GM19043 (cell line): Measurements from ENCODE around the gene EPHA3.

Source experiments
- ATAC-seq: cut with Tn5 transposase; IDR thresholded peaks from one replicate; pipeline ENCODE4 v1.9.1; 2021; ENCODE audit warnings: low read depth; ENCODE audit not compliant: unreplicated experiment

Gene EPHA3

DNA sequence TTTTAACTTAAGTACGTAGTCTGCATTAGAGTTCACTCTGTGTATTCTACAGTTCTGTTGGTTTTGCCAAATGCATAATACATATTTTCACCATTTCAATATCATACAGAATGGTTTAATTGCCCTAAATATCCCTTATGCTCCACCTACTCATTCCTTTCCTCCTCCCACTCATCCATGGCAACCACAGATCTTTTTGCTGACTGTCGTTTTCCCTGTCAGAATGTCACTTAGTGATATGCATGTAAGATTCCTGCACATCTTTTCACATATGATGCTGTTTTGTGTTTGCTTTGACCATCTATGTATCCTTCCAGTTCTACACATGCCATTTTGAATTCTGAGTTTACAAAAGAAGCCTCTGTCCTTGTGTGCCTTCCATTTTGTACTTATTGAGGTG is 36.7 kb downstream of the EPHA3 start:
- ATAC-seq, result no peak

- no peak for ATAC-seq
These were observed 38.6 kb downstream of the EPHA3 start for GRCh38 chr3:89145995-89146394.

- ATAC-seq, result no peak
These were observed 47.0 kb downstream of the EPHA3 start for GRCh38 chr3:89154416-89154815.

GRCh38 chr3:89155811-89156210 is 48.4 kb downstream of the EPHA3 start:
- ATAC-seq, result no peak

DNA sequence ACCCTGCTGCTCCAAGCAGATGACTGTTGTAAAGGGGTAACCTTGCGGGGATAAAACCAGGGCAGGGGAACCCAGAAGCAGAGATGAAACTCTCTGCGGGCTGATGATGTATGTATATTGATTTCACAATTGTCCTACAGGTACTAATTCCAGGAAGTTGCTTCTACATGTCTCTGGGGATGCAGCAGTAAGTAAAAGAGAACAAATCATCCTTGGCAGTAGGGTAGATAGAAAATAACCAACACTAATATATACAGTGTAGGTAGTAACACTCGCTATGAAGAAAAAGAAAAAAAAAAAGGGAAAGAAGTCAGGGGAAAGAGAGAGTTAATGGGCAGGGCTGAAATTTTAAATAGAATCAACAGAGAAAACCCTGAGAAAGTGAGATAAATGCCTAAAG is 50.2 kb downstream of the EPHA3 start:
- ATAC-seq, result no peak

- no peak for ATAC-seq
These were observed 52.2 kb downstream of the EPHA3 start for GRCh38 chr3:89159605-89160004.

- no peak for ATAC-seq
These were observed 57.4 kb downstream of the EPHA3 start for GRCh38 chr3:89164774-89165173.

GRCh38 chr3:89165636-89166263 is 58.3 kb downstream of the EPHA3 start:
- no peak for ATAC-seq

DNA sequence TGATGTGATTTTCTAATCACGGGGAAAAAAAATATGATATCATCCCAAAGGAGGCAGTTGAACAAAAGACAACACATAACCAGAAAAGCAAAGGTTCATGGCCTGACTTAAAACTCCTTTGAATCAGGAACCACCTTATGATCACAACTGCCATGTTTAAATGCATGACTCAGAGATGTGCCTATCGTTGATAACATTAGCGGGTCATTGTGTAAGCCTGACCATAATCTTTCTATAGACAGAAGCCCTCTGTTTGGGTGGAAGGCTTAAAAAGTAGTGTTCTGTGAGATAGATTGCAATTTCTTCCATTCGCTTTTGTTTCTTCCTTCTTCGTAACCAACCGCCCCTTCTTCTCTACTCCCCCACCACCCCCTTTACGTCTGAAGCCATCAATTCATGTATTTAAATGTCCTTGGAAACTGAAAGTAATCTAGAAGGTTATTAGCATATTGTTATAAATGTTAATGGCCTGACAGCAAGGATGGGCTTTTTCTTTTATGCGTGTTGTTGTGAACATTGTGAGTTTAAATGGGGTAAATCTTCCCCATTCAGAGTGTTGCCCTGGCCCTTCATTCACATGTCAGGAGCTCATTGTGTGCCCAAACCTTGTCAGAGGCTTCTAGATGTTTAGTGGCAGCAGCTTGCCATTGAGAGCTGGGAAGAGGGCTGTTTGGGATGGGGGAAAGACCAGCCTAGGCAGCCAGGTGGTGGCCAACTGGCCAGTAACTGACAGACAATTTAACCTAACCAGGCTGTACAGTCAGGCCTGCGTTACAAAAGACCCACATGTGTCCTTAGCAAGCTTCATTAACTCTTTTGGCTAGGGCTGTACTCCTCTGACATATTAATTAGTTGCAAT is 64.5 kb downstream of the EPHA3 start:
- no peak for ATAC-seq

DNA sequence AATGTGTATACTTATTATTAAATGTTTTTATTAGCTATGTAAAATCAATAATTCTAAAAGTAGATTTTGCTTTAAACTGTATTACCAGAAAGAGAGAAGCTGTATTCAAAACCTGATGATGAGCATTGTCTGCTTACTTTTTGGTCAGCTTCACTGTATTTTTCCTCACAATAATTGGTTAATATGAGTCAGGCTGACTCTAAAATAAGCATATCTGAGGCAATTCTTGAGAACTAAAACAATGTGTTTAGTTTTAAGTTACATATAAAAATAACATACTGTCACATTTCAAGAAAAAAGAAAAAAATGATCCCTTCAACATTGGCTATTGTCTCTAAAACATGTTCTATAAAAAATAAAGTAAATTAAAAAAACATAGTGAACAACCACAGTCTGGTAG is 66.1 kb downstream of the EPHA3 start:
- ATAC-seq, result no peak

DNA sequence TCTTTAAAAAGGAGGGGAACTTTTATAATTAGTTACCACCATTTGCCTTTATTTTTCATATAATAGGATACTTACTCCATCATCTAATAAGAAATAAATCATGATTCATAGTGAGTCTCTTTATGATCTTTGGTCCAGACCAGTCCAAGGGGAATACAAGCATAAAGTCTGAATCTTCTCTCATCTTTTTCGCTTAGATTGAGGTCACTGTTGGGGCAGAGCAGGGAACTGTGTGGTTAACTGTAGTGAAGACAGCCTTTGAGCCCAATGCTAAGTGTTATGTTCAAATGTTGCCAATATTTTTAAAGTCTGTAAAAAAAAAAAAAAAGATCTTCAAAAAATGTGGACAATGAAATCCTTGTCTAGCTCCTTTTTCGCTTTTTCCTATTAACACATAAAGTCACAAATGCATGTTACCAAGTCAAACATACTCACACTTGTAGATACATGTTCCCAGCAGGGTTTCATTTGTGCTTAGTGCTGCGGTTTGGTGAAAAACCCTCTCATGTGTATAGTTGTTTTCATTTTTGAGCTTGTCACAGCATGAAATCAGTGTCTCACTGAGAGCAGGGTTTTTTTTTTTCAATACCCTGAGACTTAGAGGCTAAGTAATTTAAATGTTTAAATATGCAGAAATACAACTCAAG is 72.1 kb downstream of the EPHA3 start:
- ATAC-seq, result no peak

DNA sequence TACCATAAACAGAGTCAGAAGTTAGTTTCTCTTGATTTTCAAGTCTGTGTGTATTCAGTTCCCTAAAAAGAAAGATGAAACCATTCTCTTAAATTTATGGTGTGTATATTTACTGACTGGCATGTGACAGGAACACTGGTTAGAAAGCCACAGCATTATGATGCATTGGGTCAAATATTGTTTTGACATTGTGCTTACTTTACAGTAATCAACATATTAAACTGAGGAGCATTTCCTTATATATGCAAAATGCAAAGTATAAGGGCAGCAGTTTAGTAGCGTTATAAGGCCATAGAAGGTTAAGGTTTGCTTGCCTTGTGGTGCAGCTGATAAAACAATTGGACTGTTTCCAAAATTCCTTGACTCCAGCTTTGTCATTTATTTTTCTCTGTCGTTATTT is 72.9 kb downstream of the EPHA3 start:
- ATAC-seq, result no peak

- no peak for ATAC-seq
These were observed 74.6 kb downstream of the EPHA3 start for GRCh38 chr3:89182056-89182455.

DNA sequence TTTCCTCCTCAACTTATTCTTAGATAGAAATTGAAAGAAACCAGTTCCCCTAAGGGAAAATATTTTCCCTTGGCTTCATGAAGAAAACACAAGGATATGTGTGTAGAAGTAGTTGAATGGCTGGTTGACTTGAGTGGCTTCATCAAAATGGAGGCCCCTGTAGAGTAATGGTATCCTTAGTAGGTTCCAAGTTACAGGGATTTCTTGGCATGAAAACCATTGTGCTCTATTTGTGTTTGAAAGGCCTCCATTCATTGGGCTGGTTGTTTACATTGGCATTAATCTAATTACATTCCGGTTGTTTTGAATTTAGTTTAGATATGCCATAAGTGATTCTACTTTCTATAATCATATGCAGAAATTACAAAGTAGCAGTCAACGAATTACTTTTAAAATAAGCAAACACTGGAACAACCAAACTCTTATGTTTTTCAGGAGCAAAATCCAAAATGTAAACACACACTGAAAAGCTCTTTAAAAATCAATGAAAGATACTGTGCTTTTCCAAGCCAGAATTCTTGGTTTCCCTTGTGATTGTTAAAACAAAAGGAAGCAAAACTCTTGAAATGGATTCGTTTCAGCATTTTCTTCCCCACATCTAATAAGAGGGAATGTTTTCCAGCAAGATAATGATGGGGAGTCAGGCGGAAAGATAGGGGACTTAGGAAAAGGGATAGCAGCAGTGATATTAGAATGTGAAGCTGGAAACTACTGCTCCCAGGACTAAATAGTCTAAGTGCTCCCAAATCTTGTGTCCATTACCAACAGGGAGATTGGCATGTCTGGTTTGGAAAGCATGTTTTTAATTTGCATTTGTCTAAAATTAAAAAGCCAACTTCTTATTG is 77.0 kb downstream of the EPHA3 start:
- ATAC-seq, result no peak

DNA sequence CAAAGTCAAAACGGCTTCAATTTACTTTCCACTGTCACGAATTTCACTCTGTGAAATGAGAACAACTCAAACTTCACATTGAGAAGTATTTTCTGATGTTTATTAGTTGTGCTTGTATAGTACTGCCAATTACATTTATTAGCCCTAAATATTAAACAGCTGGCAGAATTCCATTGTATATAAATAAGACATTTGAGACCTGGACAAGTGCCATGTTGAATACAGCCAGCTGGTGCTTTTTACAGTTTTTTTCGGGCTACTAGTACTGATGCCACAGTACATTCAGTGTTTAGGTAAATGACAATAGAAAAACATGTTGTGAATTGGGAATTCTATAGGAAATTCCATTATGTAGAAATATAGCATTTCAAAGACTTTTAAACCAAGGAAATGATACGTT is 79.0 kb downstream of the EPHA3 start:
- ATAC-seq, result no peak

GRCh38 chr3:89198591-89198990 is 91.2 kb downstream of the EPHA3 start:
- ATAC-seq, result no peak

DNA sequence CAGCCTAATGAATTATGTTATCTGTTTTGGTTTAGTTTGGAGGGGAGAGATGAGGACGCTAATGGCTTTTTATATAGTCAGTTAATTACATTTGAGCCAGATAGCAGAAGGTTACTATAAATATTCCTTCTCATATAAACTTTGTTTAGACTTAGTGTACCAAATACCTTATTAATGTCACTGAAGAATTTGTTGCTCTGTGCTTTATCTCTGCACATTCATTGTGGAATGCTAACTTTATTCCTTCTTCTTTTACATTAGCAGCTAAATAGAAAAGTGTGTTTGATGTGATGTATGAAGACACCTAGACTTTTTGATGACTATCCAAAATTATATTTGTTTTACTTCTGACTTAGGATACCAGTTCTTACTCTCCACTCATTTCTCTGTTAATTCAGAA is 105.2 kb downstream of the EPHA3 start:
- no peak for ATAC-seq

DNA sequence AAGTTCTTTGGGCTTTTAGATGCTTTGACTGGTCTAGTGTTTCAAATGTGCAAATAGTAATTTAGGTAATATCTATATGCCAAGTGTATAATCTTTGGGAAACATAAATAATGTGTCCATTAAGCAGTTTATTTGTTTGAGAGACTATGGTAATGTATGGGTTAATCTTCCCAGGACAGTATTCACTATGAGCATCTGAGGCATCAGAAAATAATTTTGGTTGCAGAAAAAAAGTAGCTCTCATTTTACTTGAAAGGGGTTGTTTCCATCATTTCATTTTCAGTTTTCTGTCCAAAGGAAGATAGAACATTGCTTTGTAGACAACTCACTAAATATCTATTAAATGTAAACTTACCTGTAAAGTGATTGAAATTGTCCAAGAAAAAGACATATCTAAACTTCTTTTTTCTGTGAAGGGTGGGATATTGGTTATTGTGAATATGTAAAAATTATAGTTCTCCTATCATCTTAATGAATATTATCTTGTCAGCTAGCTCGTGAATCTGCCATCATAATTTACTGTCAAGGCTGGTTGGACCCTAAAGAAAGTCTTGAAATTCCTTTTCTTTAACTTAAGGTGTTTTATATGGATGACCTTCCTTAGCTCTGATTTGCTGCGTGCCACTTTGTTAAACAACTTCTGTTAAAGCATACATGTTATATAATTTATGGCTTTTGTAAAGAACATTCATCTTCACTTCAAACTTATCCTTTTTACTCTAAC is 108.8 kb downstream of the EPHA3 start:
- ATAC-seq, result no peak

- no peak for ATAC-seq
These were observed 109.8 kb downstream of the EPHA3 start for GRCh38 chr3:89217148-89217685.

- no peak for ATAC-seq
These were observed 114.5 kb downstream of the EPHA3 start for GRCh38 chr3:89221924-89222323.
